Pancreas (tissue), 10 donors: ENCODE results near the gene TPPP. TPM values are rescaled to one million over a fixed set of nuclear protein-coding genes. Genes with fewer than 3 reads are reported as not detected.
"Not testable (repeated sequence)": the region's sequence is repeated elsewhere in the genome, so short reads cannot be mapped to it uniquely, and the experiment has no call there.

Source experiments
- ATAC-seq, 4 donors: fragments of 200-7000 bp; cut with Tn5 transposase; one replicate each; pipeline versions ENCODE4 v1.8.0 to v1.9.1; 2020; ENCODE audit warnings: mild to moderate bottlenecking in 4 of 4, moderate library complexity in 4 of 4
- DNase-seq, 6 donors: peaks; one replicate each; pipeline ENCODE4 v3.0.0-alpha.2; 2020
- FAIRE-seq: peaks from 2 replicates; lab custom pipeline; 2012; peaks lifted over from hg19 to GRCh38; lab: Jason Lieb, UNC
- H3K27ac ChIP-seq, 4 donors: fragments of 200-600 bp; sonication (generic); 1 replicate in 3 of 4; 2 replicates in 1 of 4; pipeline versions ENCODE4 v1.5.0 to v1.8.0; 2020
- H3K27me3 ChIP-seq, 4 donors: fragments of 200-600 bp; one replicate each; pipeline ENCODE4 v1.8.0; 2021
- H3K36me3 ChIP-seq, 3 donors: fragments of 200-600 bp; sonication (generic) in 1 of 3; one replicate each; pipeline versions ENCODE4 v1.5.0 to v1.8.0; 2020 to 2021
- H3K4me1 ChIP-seq, 3 donors: fragments of 200-600 bp; one replicate each; pipeline ENCODE4 v1.8.0; 2021
- H3K4me3 ChIP-seq, 4 donors: fragments of 200-600 bp; sonication (generic) in 2 of 4; one replicate each; pipeline versions ENCODE4 v1.5.0 to v1.8.0; 2020 to 2021
- H3K9me3 ChIP-seq, 4 donors: fragments of 200-600 bp; one replicate each; pipeline ENCODE4 v1.8.0; 2021
- CTCF ChIP-seq, 4 donors: fragments of 200-600 bp; sonication (generic) in 3 of 4; IDR thresholded peaks; one replicate each; pipeline versions ENCODE4 v1.5.0 to v1.8.0; 2021; ENCODE audit warnings: antibody characterized with exemption in 4 of 4
- WGBS, 2 donors: extraction: QIAGEN DNeasy Blood & Tissue Kit; methylation state at CpG; one replicate each; pipeline ENCODE4 v1.1.7; 2013; 5-methylcytosine and 5-hydroxymethylcytosine counted together
- intact Hi-C, 3 donors: fragments of 100-400 bp; cut with DNase I; formaldehyde crosslinking; loops; one replicate each; pipeline versions ENCODE4 v1.11.1 to v1.14.2; 2022
- polyA plus RNA-seq, 2 donors: library from polyadenylated mRNA; stranded (reverse); fragments of 200-250 nt; gene quantifications; one replicate each; pipeline ENCODE4 v1.2.3, GENCODE V29; 2013
- total RNA-seq, 6 donors: library from RNA; stranded (reverse); fragmentation: NEBNext Ultra II Directional in 4 of 6; extraction: Animal tissue kit (Norgen Biotek cat#: 25700) in 4 of 6; gene quantifications; one replicate each; pipeline versions ENCODE4 v1.2.1 to v1.2.4, GENCODE V29; 2021 to 2023
- donor health status: healthy with polysubstance abuse.
- donor health status: DM: no; HTN: no; CAD: no; lungs with moderate emphysema.
- donor health status: DM: no; HTN: no; CAD: no.
- donor health status: control.
- donor health status: control.
- donor health status: Bipolar disorder and iron deficiency.
- donor health status: DM: yes; HTN: yes; CAD: no.
- donor health status: DM: no; HTN: no; CAD: no.
- donor health status: DM: no; HTN: no; CAD: no.
- donor health status: DM: yes; HTN: yes; CAD: no.

The TPPP gene
- total and polyA plus RNA-seq, 8 donors: 2.1 to 6.4 (median 2.8) TPM

GRCh38 chr5:680118-680795 lies 12.9 kb downstream of the TPPP start:
- 71 to 100% methylated on average over 3 to 13 of the region's 32 CpGs for WGBS, 2 donors

GRCh38 chr5:679166-679895 lies 13.8 kb downstream of the TPPP start:
- FAIRE-seq, H3K36me3 ChIP-seq, ATAC-seq, H3K27ac ChIP-seq, H3K4me1 ChIP-seq, intact Hi-C loops, H3K9me3 ChIP-seq, H3K4me3 ChIP-seq, H3K27me3 ChIP-seq: not testable (repeated sequence)
- WGBS, 2 donors: 82 to 86% methylated on average over 11 to 16 of the region's 17 CpGs
- DNase-seq: peak in 2 of 6 donors; percentile 20 to 46

More at GRCh38 chr5:680118-680795, 12.9 kb downstream of the TPPP start:
- not testable (repeated sequence) for H3K27me3 ChIP-seq, H3K27ac ChIP-seq, H3K9me3 ChIP-seq, H3K4me1 ChIP-seq, DNase-seq, H3K4me3 ChIP-seq, H3K36me3 ChIP-seq, ATAC-seq, FAIRE-seq
- intact Hi-C loops: loop anchor here in 1 of 3 donors (10.0 kb wide), 1 partner anchor 95 kb away; no protein-coding TSS in a partner anchor

DNA sequence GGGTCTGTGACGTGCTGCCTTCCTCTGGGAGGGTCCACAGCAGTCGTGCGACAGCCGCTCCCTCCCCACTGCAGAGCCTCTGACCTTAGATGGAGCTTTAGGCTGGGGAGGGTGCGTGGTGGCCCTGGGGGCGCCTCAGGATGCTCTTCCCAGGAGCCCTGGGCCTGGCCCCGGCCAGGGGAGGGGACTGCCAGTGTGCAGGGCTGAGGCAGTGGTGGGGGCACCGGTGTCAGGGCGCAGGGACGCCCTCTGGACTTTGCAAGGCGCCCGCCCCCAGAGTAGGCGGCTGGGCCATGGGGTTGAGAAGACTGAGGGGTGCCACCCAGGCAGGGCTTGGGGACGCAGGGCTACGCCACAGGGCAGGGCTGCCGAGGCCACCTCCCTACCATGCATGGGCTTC lies 14.6 kb downstream of the TPPP start:
- H3K27me3 ChIP-seq, H3K9me3 ChIP-seq, H3K4me1 ChIP-seq, H3K4me3 ChIP-seq, H3K36me3 ChIP-seq, intact Hi-C loops, ATAC-seq, H3K27ac ChIP-seq, FAIRE-seq: not testable (repeated sequence)
- WGBS, 2 donors: 86 to 89% methylated on average over 9 to 16 of the region's 16 CpGs
- peak in 2 of 6 donors; percentile 18 to 73 for DNase-seq

DNA sequence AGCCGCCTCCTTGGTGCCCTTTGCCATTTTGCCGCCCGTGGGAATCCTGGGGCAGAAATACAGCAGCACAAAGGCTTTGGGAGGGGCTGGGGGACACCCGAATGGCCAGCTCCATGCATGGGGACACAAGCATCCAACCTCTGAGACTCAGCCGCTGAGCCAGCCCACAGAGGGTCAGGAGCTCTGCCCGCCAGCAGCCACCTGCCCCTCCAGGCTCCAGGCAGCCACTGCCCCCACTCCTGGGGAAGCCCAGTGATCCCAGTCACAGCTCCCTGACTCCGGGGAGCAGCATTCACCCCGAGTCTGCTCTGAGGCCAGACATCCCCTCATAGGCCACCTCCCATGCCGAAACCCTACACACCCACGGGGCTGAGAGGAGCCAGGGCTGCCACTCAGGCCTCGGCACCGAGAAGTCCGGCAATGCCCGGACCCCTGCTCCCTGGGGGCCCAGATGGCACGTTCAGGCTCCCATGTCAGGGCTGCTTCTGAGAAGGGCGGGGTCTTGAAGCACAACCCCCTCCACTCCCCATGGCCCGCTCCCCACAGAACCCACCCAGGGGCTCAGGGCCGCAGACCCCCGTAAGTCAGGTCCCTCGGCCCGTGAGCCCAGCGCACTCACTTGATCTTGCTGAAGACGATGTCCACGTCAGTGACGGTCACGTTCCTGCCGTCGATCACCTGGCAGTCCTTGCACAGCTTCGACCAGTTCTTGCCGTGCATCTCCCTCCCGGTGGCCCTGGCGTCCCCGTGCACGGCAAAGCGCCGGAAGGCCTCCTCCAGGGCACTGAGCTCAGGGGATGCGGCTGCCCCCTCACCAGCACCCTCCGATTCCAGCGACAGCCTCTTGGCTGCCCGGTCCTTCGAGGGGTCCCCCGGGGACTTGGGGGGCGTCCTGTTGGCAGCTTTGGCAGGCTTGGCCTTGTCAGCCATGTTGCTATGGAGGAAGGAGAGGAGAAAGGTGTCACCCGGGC lies 15.7 kb downstream of the TPPP start:
- no peak for TF ChIP-seq CTCF (IDR thresholded peaks at IDR 0.05)
- intact Hi-C loops: no loop called here
- Histone ChIP-seq H3K27me3 (no peaks in the 10 kb centered on the region), H3K4me3 (no peak overlapping the region), H3K36me3 (no peaks in the 10 kb centered on the region), H3K9me3 (no peaks in the 10 kb centered on the region), H3K4me1 (peaks cover 3 to 9% (median 7%) of the 10 kb centered on the region in 3 donors), H3K27ac (no peak overlapping the region)
- DNase-seq (peak in 2 of 6 donors; percentile 23 to 70), ATAC-seq (no peak), FAIRE-seq (no peak)
- WGBS, 2 donors: 86% methylated on average over 42 to 44 of the region's 44 CpGs

DNA sequence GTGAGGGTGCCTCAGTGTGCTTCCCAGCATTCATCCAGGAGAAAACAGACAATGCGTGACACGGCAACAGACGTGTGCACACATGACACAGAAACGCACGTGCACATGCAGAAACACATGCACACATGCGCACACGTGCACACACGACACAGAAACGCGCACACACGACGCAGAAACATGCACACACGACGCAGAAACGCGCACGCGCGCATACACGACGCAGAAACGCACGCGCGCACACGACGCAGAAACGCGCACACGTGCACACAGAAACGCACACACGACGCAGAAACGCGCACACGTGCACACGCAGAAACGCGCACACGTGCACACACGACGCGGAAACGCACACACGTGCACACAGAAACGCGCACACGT lies 16.5 kb downstream of the TPPP start:
- Histone ChIP-seq H3K27ac (no peak overlapping the region), H3K9me3 (no peaks in the 10 kb centered on the region), H3K4me3 (no peak overlapping the region), H3K4me1 (peaks cover 7 to 14% (median 11%) of the 10 kb centered on the region in 3 donors), H3K27me3 (no peaks in the 10 kb centered on the region), H3K36me3 (no peaks in the 10 kb centered on the region)
- 90 to 92% methylated on average over 48 of the region's 48 CpGs for WGBS, 2 donors
- no peak for TF ChIP-seq CTCF (IDR thresholded peaks at IDR 0.05)
- no peak for FAIRE-seq
- no peak for ATAC-seq
- peak in 1 of 6 donors; percentile 22 for DNase-seq
- intact Hi-C loops: no loop called here
